AG08396 (cell line): ENCODE data around the gene KCNMB4.
"Not testable (repeated sequence)": the region's sequence is repeated elsewhere in the genome, so short reads cannot be mapped to it uniquely, and the experiment has no call there.

Source experiments
- DNase-seq: peaks from one replicate; pipeline ENCODE4 v3.0.0; 2012; ENCODE audit warnings: low spot score, mixed read lengths

Gene KCNMB4

DNA sequence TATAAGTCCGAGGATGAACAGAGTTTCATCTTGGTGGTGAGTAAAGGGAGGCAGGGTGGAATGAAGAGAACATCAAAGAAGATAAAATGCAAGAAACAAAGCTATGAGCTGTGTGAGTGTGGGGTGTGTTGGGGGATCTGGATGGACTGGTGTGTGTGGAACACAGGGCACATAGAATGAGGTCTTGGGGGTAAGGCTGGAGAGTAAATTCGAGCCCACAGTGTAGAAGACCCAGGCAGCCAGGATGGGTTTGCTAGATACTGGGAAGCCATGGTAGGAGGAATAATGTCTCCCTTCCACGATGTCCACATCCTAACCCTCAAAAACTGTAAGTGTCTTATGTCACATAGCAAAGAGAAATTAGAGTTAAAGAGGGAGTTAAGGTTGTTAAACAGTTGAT, 6.8 kb downstream of the KCNMB4 start:
- no peak for DNase-seq

DNA sequence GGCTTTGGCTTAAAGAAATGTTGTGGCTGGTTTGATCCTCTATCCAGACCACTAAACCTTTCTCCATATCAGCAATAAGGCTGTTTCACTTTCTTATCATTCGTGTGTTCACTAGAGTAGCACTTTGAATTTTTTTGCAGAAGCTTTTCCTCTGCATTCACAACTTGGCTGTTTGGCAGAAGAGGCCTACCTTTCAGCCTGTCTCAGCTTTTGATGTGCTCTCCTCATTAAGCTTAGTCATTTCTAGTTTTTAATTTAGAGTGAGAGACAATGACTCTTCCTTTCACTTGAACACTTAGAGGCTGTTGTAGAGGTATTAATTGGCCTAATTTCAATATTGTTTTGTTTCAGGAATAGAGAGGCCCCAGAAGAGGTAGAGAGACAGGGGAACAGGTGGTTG, 13.8 kb downstream of the KCNMB4 start:
- DNase-seq: no peak

DNA sequence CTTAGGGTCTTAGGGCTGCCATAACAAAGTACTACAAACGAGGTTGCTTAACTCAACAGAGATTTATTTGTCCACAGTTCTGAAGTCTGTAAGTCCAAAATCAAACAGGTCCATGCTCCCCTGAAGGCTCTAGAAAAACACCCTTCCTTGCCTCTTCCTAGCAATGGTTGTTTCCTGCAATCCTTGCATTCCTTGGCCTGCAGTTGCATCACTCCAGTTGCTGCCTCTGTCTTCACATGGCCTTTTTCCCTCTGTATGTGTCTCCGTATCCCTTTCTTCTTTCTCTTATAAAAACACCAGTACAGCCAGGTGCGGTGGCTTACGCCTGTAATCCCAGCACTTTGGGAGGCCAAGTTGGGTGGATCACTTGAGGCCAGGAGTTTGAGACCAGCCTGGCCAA, 17.4 kb downstream of the KCNMB4 start:
- DNase-seq: no peak

DNA sequence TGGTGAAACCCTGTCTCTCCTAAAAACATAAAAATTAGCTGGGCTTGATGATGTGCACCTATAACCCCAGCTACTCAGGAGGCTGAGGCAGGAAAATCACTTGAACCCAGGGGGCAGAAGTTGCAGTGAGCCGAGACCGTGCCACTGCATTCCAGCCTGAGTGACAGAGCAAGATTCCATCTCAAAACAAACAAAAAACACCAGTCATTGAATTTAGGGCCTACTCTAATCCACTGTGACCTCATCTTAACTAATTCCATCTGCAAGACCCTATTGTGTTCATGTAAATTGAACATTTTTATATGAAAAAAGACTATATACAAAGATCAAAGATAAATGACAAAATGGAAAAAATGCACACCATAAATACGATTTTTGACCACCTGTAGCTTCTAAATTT, 17.8 kb downstream of the KCNMB4 start:
- DNase-seq: no peak

DNA sequence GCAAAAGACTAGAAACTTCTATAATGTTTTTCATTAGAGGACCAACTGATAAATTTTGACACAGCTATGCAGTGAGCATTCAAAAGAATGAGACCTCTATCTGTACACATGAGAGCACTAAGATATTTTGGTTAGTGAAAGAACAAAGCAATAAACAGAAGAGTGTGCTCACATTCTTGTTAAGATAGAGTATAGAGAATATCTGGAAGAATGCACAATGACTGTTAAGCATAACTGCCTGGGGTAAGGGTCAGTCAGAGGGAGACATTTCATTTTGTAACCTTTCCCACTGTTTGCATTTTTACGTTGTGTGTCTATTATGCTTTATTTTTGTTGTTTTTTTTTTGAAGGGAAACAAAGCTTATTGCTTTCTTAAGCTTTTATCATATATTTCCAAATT, 20.7 kb downstream of the KCNMB4 start:
- no peak for DNase-seq

DNA sequence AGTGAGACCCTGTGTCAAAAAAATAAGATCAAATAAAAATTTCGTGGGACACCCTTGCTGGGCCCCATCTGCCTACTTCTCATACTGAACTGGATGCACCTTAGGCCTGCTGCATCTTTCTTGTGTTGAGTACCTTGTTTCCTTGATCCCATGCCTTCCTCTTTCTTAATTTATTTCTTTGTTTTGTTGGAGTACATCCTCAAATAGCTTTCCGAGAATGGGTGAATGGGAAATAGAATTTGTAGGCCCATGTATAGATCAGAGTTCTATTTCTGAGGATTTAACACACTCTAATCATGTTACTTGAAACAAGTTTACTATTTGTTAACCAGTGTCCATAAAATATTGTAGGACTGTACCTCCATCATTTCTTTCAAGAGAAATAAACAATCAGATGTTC, 23.6 kb downstream of the KCNMB4 start:
- no peak for DNase-seq

DNA sequence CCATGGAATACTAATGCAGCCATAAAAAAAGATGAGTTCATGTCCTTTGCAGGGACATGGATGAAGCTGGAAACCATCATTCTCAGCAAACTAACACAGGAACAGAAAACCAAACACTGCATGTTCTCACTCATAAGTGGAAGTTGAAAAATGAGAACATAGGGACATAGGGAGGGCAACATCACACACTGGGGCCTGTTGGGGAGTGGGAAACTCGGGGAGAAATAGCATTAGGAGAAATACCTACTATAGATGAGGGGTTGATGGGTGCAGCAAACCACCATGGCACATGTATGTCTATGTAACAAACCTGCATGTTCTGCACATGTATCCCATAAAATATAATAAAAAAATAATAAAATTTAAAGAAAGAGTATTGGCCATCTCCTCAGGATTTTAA, 26.5 kb downstream of the KCNMB4 start:
- not testable (repeated sequence) for DNase-seq

DNA sequence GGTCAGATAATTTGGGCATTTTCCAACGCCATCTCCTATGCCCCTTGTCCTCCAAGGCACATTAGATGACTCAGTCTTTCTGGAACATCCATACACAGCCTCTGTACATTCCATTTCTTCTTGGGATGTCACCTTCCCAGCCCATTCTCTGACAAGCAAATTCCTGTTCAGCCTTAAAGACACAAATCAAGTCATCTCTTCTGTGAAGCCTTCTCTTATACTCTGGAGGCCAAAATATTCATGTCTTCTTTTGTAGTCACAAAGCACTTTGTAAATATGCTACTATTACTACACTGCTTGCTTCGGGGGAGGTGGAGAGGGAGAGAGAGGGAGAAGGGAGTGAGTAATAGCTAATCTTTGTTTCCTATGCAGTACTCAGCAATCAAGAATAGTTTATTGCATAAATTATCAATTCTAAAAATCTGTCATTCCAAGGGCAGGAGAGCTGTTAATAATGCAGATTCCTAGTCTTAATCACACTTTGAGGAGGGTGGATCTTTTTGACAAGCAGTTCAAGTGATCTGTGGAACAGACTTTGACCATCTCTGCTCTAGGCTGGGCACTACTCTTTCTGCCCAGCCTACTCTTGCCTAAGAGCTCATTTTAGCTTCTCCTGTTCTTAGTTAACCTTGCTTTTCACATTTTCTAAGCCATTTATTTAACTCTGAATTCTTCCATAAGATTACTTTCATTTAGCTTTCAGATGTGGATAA, 27.9 kb downstream of the KCNMB4 start:
- no peak for DNase-seq

DNA sequence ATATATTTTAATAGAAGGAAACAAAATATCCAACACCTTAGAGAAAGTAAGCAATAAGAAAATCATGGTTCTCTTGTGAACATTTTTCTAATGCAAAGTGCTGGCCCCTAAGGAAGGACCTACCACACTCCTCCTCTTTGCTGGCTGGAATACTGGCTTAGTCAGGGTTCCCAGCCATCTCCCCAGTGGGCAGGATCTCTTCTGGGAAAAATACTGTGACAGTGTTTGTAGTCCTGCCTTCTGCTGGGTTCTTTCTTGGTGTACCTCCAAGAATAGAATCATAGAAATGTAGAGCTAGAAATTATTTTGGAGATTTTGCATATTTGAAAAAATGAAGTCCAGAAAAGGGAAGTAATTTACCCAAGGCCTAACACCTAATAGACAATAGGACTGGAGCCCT, 31.9 kb downstream of the KCNMB4 start:
- DNase-seq: no peak

DNA sequence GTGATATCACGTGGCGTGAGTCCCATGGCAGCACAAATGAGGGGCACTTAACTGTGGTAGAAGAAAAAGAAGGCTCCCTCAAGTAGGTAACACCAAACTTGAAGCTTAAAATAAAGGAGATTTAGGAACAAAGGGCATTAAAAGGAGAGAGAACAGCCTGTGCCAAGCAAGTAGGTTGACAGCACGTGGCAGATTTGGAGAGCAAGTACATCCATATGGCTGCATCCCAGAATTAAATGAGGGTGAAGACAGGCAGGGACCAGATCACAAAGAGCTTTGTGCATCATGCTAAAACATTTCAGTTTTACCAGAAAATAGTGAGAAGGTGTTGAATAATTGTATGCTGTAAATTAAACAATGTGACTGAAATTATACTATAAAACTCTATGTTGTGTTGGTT, 32.8 kb downstream of the KCNMB4 start:
- no peak for DNase-seq

DNA sequence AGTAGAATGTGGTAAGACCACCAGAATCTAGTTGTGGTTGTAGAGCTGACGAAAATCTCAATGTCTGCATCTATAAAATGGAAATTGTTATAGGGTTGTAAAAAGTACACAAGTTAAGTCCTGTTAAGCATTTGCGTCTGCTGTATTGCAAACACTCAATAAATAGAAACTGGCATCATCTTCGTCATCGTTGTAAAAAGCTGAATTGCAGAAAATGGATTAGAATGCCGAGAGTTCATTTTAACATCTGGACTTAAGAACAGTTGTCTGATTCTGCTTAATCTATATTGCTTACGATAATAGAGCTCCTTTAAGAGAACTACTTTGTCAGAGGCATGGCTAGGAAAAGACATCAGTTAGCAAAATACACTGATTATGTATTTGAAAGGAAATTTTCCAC, 33.2 kb downstream of the KCNMB4 start:
- DNase-seq: no peak

DNA sequence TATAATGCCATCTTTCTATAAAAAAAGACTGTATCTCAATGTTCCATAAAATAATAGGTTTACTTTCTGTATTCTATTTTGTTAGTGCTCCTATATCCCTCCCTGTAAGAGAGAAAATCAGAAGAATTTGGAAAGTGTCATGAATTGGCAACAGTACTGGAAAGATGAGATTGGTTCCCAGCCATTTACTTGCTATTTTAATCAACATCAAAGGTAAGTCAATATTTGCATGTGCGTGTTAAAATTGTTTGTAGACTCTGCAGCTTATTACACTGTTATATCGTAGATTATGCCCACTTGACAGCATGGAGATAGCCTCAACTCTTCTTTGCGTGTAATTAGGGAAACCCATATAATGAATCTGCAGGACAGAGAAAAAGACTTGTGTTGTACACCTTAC, 34.0 kb downstream of the KCNMB4 start:
- no peak for DNase-seq

DNA sequence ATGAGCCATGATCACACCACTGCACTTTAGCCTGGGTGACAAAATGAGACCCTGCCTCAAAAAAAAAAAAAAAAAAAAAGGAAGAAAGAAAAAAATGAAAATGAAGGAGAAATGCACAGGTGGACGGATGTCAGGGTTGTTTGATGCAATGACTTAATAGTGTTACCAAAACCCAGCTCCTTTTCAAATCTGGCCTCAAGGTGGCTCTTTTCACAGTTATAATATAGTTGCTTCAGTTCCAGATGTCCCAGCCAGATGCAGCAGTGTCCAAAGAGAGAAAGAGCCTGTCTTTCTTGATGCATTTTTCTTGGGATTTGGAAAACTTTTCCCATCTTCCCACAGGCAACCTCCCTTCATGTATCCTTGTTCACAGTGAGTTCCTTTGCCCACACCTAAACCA, 36.5 kb downstream of the KCNMB4 start:
- no peak for DNase-seq

DNA sequence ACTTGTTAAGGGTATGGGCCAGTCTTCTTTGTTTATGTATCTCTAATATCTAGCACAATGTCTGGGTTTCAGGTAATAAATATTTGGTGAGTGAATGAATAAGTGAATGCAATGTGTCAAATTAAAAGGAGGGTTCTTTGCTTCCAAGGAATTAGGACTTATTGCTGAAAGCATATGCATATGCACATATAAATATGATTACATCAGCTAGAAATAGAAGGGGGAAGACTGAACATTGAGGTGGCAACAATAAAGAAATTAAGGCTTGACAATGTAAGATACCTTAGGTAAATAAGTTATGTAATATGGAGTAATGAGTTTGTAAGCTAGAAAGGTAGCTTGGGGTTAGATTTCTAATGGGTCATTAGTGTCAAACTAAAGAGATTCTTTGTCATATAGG, 37.7 kb downstream of the KCNMB4 start:
- DNase-seq: no peak

DNA sequence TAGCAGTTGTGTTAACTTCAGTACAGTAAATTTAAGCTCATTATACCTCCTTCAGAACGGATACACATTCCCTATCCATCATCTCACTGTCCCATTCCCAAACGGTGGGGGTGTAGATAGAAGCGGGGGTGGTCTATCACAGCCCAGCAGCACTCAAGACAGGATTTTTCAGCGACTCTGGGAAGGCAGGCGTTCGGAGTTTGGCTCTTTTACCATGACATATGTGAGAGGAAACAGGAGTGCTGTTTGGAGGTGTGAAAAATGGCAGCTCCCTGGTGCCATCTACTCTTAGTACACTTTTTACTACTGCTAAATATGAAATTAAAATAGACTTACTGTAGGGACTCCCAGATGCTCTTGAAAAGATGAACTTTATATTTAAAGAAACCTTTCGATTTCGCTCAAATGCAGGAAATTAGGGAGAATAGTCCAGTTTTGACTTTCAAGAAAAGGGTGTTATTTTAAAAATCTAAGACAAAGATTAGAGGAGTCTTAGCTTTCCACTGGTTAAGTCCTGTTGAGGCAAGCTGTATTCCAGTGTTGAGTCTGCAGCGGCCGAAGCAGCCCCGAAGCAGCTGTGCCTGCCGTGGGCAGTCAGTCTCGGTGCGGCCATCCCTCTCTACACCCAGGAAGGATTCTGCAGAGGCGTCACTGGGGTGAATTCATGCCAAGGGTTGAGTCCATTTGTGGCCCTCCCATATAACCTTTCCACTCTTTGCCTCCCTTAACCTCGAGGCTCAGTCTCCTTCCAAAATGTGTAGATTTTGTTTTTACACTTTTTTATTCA, 42.1 kb downstream of the KCNMB4 start:
- DNase-seq: no peak

DNA sequence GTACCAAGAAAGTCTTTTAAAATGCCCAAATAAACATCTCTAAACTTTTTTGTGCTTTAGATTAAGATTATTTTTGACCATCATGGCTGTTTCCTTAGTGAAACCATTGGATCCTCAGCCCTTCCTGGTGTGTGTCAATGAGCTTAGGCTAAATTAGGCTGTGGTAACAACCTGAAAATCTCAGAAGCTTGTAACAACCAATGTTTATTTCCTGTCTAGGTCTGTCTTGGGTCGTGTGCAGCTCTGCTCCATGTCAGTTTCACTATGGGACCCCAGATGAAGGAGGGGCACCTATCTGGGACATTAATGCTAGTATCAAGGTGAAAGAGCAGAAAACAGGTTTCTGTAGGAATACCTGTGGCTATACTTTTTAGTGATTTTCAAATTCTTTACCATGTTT, 49.9 kb downstream of the KCNMB4 start:
- DNase-seq: no peak

DNA sequence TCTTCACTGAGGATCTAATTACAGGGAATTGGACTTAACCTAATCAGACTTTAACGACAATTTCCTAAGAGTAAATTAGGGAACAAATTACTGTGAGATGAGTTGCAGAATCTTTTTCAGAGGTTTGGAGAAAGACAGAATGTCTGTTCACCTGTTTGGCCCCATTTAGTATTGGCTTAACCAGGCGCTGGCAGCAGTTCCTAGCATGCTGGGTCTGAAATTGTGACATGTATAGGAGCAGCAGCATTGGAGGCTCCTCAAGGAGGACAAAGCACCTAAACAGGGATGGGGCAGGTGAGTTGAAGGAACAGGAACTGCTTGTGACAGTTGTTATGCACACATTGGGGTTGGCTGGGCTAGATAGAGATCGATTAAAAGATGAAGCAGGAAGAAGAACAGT, 51.0 kb downstream of the KCNMB4 start:
- DNase-seq: no peak

DNA sequence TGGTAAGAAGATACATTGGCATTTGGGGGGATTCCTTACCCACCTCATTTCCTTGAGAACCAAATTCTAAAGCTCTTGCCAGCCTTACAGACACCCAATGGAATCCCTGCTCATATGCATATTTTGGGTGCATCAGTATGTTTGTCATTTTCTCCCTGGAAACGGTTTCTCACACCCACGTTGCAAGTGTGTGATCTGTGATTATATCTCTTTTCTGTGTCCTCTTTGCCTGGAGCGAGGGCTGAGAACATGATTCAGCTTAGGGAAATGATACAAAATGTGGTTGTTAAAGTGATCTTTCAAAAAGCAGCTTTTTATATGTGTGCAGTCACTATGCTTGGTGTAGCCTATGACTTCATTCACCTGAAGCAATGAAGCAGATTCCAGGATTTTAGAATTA, 52.0 kb downstream of the KCNMB4 start:
- no peak for DNase-seq

DNA sequence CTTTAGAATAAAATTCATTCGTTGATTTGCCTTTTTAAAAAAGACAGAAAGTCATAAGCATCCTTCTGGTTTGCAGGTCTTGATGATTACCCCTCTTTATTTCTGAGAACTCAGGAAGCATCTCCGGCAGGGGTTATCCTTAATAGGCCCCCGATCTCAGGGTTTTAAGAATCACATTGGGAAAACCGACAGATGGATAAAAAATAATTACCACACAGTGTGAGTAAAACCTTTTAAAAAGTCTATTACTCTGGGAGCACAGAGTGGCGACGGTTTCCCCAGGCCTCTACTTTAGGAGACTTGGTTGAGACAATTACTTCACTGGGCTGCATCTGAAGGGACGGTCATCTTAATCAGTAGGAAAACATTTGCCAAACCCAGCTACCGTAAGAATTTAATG, 56.5 kb downstream of the KCNMB4 start:
- no peak for DNase-seq

DNA sequence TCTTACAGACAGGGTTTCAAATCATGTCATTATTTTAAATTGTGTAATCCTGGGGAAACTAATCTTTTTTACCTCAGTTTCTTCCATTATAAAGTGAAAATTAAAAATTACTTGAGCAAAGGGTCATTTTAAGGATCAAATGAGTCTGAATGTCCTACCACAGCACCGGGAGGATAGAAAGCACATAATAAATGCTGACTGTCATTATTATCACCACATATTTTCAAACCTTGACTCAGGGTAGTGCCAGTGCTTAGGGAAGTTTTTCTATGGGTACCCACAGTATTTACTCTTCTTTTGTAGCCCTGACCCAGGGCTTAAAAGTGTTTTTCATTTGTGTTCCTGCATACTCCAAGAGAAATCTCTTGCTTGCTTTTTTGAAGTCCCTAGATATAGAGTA, 60.5 kb downstream of the KCNMB4 start:
- DNase-seq: no peak

DNA sequence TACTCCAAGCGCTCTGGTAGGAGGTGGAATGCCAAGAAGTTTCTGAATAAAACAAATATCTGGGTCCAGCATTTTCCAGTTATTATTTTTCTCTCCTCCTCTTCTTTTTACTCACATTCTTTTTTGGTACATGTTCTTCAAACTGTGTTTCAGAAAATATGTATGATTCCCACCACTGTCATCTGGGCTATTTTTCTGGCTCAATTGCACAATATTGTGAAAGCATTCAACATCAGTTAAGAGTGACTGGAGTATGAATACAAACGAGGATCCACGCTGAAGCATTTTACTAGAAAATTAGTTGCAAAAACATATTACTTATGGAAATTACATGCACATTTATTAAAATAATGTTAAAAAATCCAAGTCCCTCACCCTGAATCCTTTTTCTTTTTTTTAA, 61.5 kb downstream of the KCNMB4 start:
- DNase-seq: no peak

DNA sequence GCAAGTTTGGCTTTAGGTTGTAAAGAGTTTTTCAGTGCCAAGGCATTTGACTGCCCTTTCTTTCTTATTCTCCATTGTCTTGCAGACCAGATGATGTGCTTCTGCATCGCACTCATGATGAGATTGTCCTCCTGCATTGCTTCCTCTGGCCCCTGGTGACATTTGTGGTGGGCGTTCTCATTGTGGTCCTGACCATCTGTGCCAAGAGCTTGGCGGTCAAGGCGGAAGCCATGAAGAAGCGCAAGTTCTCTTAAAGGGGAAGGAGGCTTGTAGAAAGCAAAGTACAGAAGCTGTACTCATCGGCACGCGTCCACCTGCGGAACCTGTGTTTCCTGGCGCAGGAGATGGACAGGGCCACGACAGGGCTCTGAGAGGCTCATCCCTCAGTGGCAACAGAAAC, 64.3 kb downstream of the KCNMB4 start:
- no peak for DNase-seq

DNA sequence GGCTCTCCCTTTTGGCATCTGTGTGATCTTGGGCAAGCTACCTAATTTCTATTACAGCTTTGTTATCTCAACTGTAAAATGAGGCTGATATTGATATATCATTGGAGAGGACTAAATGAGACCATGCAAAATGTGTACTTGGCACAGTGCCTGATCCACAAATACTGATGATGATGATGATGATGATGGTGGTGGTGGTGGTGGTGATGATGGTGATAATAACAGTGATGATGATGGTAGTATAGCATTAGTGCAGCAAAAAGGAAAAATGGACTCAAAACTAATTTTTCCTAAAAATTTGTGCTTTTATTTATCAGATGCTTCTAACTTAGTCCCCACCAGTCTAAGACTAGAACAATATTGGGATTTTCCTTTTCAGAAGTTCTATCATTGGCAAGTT, 70.7 kb downstream of the KCNMB4 start:
- no peak for DNase-seq

DNA sequence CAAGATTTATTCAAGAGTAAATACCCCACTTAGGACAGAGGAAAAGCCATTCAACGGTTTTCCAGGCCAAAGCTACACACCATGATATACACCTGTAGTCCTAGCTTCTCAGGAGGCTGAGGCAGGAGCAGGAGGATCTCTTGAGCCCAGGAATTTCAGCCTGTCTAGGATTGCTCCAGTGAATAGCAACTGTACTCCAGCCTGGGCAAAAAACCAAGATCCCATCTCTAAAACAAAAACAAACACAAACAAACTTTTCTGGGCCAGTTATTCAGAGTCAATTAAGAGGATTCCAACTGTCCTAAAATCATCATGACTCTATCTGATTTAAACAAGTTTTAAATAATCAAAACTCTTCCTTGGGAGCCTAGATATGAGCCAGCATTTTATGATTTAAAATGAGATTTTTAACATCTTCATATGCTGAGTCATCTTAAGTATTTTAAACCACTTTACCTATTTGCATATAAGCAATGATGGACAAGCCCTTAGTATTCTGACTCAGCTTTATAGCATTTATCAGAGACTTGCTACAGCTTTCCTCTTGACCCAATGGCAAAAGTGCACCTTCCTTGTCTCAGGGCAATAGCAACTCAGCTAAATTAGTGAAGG, 77.1 kb downstream of the KCNMB4 start:
- no peak for DNase-seq
